Liver (tissue), 9 donors: ENCODE measurements around the gene PRPF6. TPM values are rescaled to one million over a fixed set of nuclear protein-coding genes. Genes with fewer than 3 reads are reported as not detected.

Source experiments
- DNase-seq: peaks from one replicate; pipeline ENCODE4 v3.0.0-alpha.2; 2017; ENCODE audit warnings: low spot score
- H3K27ac ChIP-seq, 2 donors: one replicate each; pipeline ENCODE4 v1.7.0; 2013; ENCODE audit warnings: inconsistent platforms in 2 of 2, low read length in 2 of 2, control low read depth in 1 of 2, low read depth in 1 of 2, mild to moderate bottlenecking in 1 of 2
- H3K27me3 ChIP-seq, 4 donors: one replicate each; pipeline versions ENCODE4 v1.6.1 to v1.7.0; 2013; ENCODE audit warnings: low read length in 3 of 4, inconsistent platforms in 1 of 4, mild to moderate bottlenecking in 1 of 4, moderate library complexity in 1 of 4; ENCODE audit not compliant: control insufficient read depth in 4 of 4, insufficient read depth in 4 of 4
- H3K36me3 ChIP-seq, 4 donors: one replicate each; pipeline versions ENCODE4 v1.6.1 to v1.7.0; 2013; ENCODE audit warnings: low read length in 3 of 4, mild to moderate bottlenecking in 3 of 4, low read depth in 1 of 4, moderate library complexity in 1 of 4; ENCODE audit not compliant: control insufficient read depth in 4 of 4, insufficient read depth in 3 of 4
- H3K4me1 ChIP-seq, 4 donors: one replicate each; pipeline versions ENCODE4 v1.6.1 to v1.7.0; 2013; ENCODE audit warnings: low read length in 3 of 4, mild to moderate bottlenecking in 3 of 4, moderate library complexity in 1 of 4; ENCODE audit not compliant: control insufficient read depth in 4 of 4, insufficient read depth in 4 of 4
- H3K4me3 ChIP-seq, 3 donors: one replicate each; pipeline versions ENCODE4 v1.6.1 to v1.7.0; 2013; ENCODE audit warnings: low read length in 3 of 3, control low read depth in 1 of 3, low read depth in 1 of 3, mild to moderate bottlenecking in 1 of 3
- H3K9ac ChIP-seq, 2 donors: one replicate each; pipeline ENCODE4 v1.7.0; 2013; ENCODE audit warnings: low read length in 2 of 2, mild to moderate bottlenecking in 2 of 2, moderate library complexity in 2 of 2, control low read depth in 1 of 2, low read depth in 1 of 2
- H3K9me3 ChIP-seq, 4 donors: one replicate each; pipeline versions ENCODE4 v1.6.1 to v1.7.0; 2013; ENCODE audit warnings: low read length in 3 of 4; ENCODE audit not compliant: control insufficient read depth in 4 of 4
- ATF3 ChIP-seq: IDR thresholded peaks from 2 replicates; pipeline ENCODE4 v1.6.1; 2016; ENCODE audit warnings: antibody characterized with exemption
- EGR1 ChIP-seq, 2 donors: IDR thresholded peaks; 2 replicates each; pipeline ENCODE4 v1.6.1; 2016 to 2018; ENCODE audit warnings: antibody characterized with exemption in 2 of 2, low read depth in 2 of 2
- FOXA1 ChIP-seq: IDR thresholded peaks from 2 replicates; pipeline ENCODE4 v1.6.1; 2016; ENCODE audit warnings: antibody characterized with exemption
- FOXA2 ChIP-seq: IDR thresholded peaks from 2 replicates; pipeline ENCODE4 v1.6.1; 2016; ENCODE audit warnings: antibody characterized with exemption
- GABPA ChIP-seq, 2 donors: IDR thresholded peaks in 1 of 2; conservative IDR thresholded peaks in 1 of 2; 2 replicates each; pipeline ENCODE4 v1.6.1; 2016; ENCODE audit warnings: antibody characterized with exemption in 2 of 2, mild to moderate bottlenecking in 1 of 2, moderate library complexity in 1 of 2
- HNF4A ChIP-seq, 2 donors: conservative IDR thresholded peaks; 2 replicates each; pipeline ENCODE4 v1.6.1; 2016; ENCODE audit warnings: antibody characterized with exemption in 2 of 2, mild to moderate bottlenecking in 2 of 2
- HNF4G ChIP-seq: IDR thresholded peaks from 2 replicates; pipeline ENCODE4 v1.6.1; 2016; ENCODE audit warnings: antibody characterized with exemption
- JUND ChIP-seq, 2 donors: IDR thresholded peaks; 2 replicates each; pipeline ENCODE4 v1.6.1; 2016; ENCODE audit warnings: antibody characterized with exemption in 2 of 2
- NR2F2 ChIP-seq: IDR thresholded peaks from 2 replicates; pipeline ENCODE4 v1.6.1; 2016; ENCODE audit warnings: antibody characterized with exemption
- RAD21 ChIP-seq, 2 donors: IDR thresholded peaks; 2 replicates each; pipeline ENCODE4 v1.6.1; 2016; ENCODE audit warnings: antibody characterized with exemption in 2 of 2, mild to moderate bottlenecking in 2 of 2
- REST ChIP-seq: IDR thresholded peaks from 2 replicates; pipeline ENCODE4 v1.6.1; 2016; ENCODE audit warnings: antibody characterized with exemption, mild to moderate bottlenecking
- RXRA ChIP-seq, 2 donors: IDR thresholded peaks; 2 replicates each; pipeline ENCODE4 v1.6.1; 2017 to 2018; ENCODE audit warnings: antibody characterized with exemption in 2 of 2, mild to moderate bottlenecking in 1 of 2
- SP1 ChIP-seq: IDR thresholded peaks from 2 replicates; pipeline ENCODE4 v1.6.1; 2018; ENCODE audit warnings: antibody characterized with exemption, mild to moderate bottlenecking
- TAF1 ChIP-seq: conservative IDR thresholded peaks from 2 replicates; pipeline ENCODE4 v1.6.1; 2016; ENCODE audit warnings: antibody characterized with exemption, mild to moderate bottlenecking
- YY1 ChIP-seq: IDR thresholded peaks from 2 replicates; pipeline ENCODE4 v1.6.1; 2016; ENCODE audit warnings: antibody characterized with exemption, mild to moderate bottlenecking
- ZBTB33 ChIP-seq: IDR thresholded peaks from 2 replicates; pipeline ENCODE4 v1.6.1; 2016; ENCODE audit warnings: antibody characterized with exemption
- WGBS: extraction: QIAGEN DNeasy Blood & Tissue Kit; methylation state at CpG from one replicate; pipeline ENCODE4 v1.1.7; 2013; 5-methylcytosine and 5-hydroxymethylcytosine counted together
- polyA plus RNA-seq, 2 donors: library from polyadenylated mRNA; stranded (reverse) in 1 of 2; unstranded in 1 of 2; fragments of 200-250 nt in 1 of 2; fragments of >200 nt in 1 of 2; fragmentation: Nextera tagmentation in 1 of 2; extraction: Ambion mirVana in 1 of 2; gene quantifications; one replicate each; pipeline versions ENCODE4 v1.2.1 to v1.2.3, GENCODE V29; 2013 to 2015
- total RNA-seq, 2 donors: library from RNA; depleted of rRNA; stranded (reverse); fragments of >200 nt; gene quantifications; one replicate each; pipeline ENCODE4 v1.2.3, GENCODE V29; 2014
- TF ChIP-seq, protein P1 (sequence below): fragments of 150-350 bp; IDR thresholded peaks from 2 replicates; pipeline ENCODE4 v1.5.1; 2017; ENCODE audit warnings: improper control_type of control experiment, low read depth, low read length; ENCODE audit not compliant: missing input control
- TF ChIP-seq, protein P2 (sequence below): IDR thresholded peaks from 2 replicates; pipeline ENCODE4 v1.6.1; 2016; ENCODE audit warnings: antibody characterized with exemption
- donor health status: healthy.
- donor health status: healthy.
- donor health status: healthy.
- donor health status: healthy.
- donor health status: healthy.

PRPF6 gene
- 10 to 100 TPM; 24.2 to 24.9 TPM for total RNA-seq
- polyA plus RNA-seq: 10 to 100 TPM; 16.3 to 22.0 TPM

- WGBS: 1% methylated on average over 75 of the region's 75 CpGs
- no peaks in the 10 kb centered on the region for H3K27me3 ChIP-seq
- H3K4me3 ChIP-seq: peak within 1 kb of the TSS; percentile 86 to 96 (median 91)
- H3K4me1 ChIP-seq: peaks cover 12 to 48% (median 29%) of the 10 kb centered on the region in 4 donors
- peak within 1 kb of the TSS; percentile 6 to 75 for H3K9ac ChIP-seq
- H3K27ac ChIP-seq: peak within 1 kb of the TSS; percentile 60 to 69
- DNase-seq: peak; percentile 92
- TF ChIP-seq, protein P1, sequence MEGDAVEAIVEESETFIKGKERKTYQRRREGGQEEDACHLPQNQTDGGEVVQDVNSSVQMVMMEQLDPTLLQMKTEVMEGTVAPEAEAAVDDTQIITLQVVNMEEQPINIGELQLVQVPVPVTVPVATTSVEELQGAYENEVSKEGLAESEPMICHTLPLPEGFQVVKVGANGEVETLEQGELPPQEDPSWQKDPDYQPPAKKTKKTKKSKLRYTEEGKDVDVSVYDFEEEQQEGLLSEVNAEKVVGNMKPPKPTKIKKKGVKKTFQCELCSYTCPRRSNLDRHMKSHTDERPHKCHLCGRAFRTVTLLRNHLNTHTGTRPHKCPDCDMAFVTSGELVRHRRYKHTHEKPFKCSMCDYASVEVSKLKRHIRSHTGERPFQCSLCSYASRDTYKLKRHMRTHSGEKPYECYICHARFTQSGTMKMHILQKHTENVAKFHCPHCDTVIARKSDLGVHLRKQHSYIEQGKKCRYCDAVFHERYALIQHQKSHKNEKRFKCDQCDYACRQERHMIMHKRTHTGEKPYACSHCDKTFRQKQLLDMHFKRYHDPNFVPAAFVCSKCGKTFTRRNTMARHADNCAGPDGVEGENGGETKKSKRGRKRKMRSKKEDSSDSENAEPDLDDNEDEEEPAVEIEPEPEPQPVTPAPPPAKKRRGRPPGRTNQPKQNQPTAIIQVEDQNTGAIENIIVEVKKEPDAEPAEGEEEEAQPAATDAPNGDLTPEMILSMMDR: peak; percentile 64
- TF ChIP-seq RXRA (IDR thresholded peaks at IDR 0.05) (peak; percentile 36 to 52), SP1 (peak; percentile 70), EGR1 (IDR thresholded peaks at IDR 0.05; ENCODE audit: low read depth in 2 of 2) (no peak), ZBTB33 (no peak), FOXA1 (no peak), YY1 (peak; percentile 49), HNF4G (no peak), FOXA2 (no peak), RAD21 (IDR thresholded peaks at IDR 0.05) (peak; percentile 62 to 68), JUND (IDR thresholded peaks at IDR 0.05) (no peak), NR2F2 (no peak), ATF3 (no peak), REST (no peak), TAF1 (no peak), GABPA (IDR thresholded peaks at IDR 0.05 in 1 of 2, conservative IDR thresholded peaks at IDR 0.05 in 1 of 2) (peak; percentile 96 to 100), HNF4A (conservative IDR thresholded peaks at IDR 0.05) (peak in 1 of 2 donors; percentile 18)
- TF ChIP-seq, protein P2, sequence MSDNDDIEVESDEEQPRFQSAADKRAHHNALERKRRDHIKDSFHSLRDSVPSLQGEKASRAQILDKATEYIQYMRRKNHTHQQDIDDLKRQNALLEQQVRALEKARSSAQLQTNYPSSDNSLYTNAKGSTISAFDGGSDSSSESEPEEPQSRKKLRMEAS: peak; percentile 86
- no peaks in the 10 kb centered on the region for H3K9me3 ChIP-seq
- peaks cover 5 to 21% (median 17%) of the 10 kb centered on the region in 4 donors for H3K36me3 ChIP-seq
Measured at GRCh38 chr20:63980806-63981728, at the start of gene PRPF6. TSS of gene PRPF6 (plus strand) at chr20:63981132. CDS start at chr20:63981246, 114 bp downstream.
